ENCODE measurements around the gene PTBP3. TPM values are rescaled to one million over a fixed set of nuclear protein-coding genes. Genes with fewer than 3 reads are reported as not detected.
A peak's percentile ranks its signal among the peaks of the same experiment; 100 is the strongest.

Gene PTBP3
- total RNA-seq, 1 donor from 2014 or later, result 94.0 TPM

- H3K4me3 Mint-ChIP-seq (ENCODE audit: unreplicated experiment), result peak within 1 kb of the TSS; percentile 97
- H3K36me3 Mint-ChIP-seq (ENCODE audit: low read depth, unreplicated experiment), result peaks cover 4% of the 10 kb centered on the region
- DNase-seq (ENCODE audit: low spot score), result no peak
- peaks cover 26% of the 10 kb centered on the region for H3K4me1 Mint-ChIP-seq (ENCODE audit: unreplicated experiment)
- no peaks in the 10 kb centered on the region for H3K9me3 Mint-ChIP-seq (ENCODE audit: unreplicated experiment)
- H3K27me3 Mint-ChIP-seq (ENCODE audit: unreplicated experiment), result peaks cover 2% of the 10 kb centered on the region
- no peak for TF ChIP-seq CTCF (IDR thresholded peaks at IDR 0.05; ENCODE audit: unreplicated experiment)
- peak within 1 kb of the TSS; percentile 94 for H3K27ac Mint-ChIP-seq (ENCODE audit: unreplicated experiment)
Measured at GRCh38 chr9:112380102-112380824, 46.8 kb upstream of the PTBP3 start, which contains the start of gene HSDL2. TSS of gene HSDL2 (plus strand) at chr9:112380108. CDS start at chr9:112380164, 56 bp downstream.

- Mint-ChIP-seq H3K4me3 (ENCODE audit: unreplicated experiment) (peak overlapping the region; percentile 97), H3K9me3 (ENCODE audit: unreplicated experiment) (no peaks in the 10 kb centered on the region)
Measured at GRCh38 chr9:112379177-112380101, 46.0 kb upstream of the PTBP3 start.

GRCh38 chr9:112378328-112379176 lies 45.1 kb upstream of the PTBP3 start:
- Mint-ChIP-seq H3K27me3 (ENCODE audit: unreplicated experiment) (peaks cover 2% of the 10 kb centered on the region), H3K9me3 (ENCODE audit: unreplicated experiment) (no peaks in the 10 kb centered on the region), H3K36me3 (ENCODE audit: low read depth, unreplicated experiment) (peaks cover 6% of the 10 kb centered on the region), H3K4me1 (ENCODE audit: unreplicated experiment) (peaks cover 26% of the 10 kb centered on the region), H3K27ac (ENCODE audit: unreplicated experiment) (peak overlapping the region; percentile 9), H3K4me3 (ENCODE audit: unreplicated experiment) (peak overlapping the region; percentile 97)
- no peak for DNase-seq (ENCODE audit: low spot score)
- no peak for TF ChIP-seq CTCF (IDR thresholded peaks at IDR 0.05; ENCODE audit: unreplicated experiment)

More at GRCh38 chr9:112379177-112380101, 46.0 kb upstream of the PTBP3 start:
- peaks cover 2% of the 10 kb centered on the region for H3K27me3 Mint-ChIP-seq (ENCODE audit: unreplicated experiment)
- peak; percentile 99 for DNase-seq (ENCODE audit: low spot score)
- peaks cover 26% of the 10 kb centered on the region for H3K4me1 Mint-ChIP-seq (ENCODE audit: unreplicated experiment)
- H3K27ac Mint-ChIP-seq (ENCODE audit: unreplicated experiment), result peak overlapping the region; percentile 94
- peaks cover 4% of the 10 kb centered on the region for H3K36me3 Mint-ChIP-seq (ENCODE audit: low read depth, unreplicated experiment)
- no peak for TF ChIP-seq CTCF (IDR thresholded peaks at IDR 0.05; ENCODE audit: unreplicated experiment)

- Mint-ChIP-seq H3K27ac (ENCODE audit: unreplicated experiment) (no peak overlapping the region), H3K4me3 (ENCODE audit: unreplicated experiment) (no peak overlapping the region)
Measured at GRCh38 chr9:112377684-112378327, 44.4 kb upstream of the PTBP3 start.

More at GRCh38 chr9:112377684-112378327, 44.4 kb upstream of the PTBP3 start:
- Mint-ChIP-seq H3K9me3 (ENCODE audit: unreplicated experiment) (no peaks in the 10 kb centered on the region), H3K36me3 (ENCODE audit: low read depth, unreplicated experiment) (peaks cover 8% of the 10 kb centered on the region), H3K4me1 (ENCODE audit: unreplicated experiment) (peaks cover 26% of the 10 kb centered on the region), H3K27me3 (ENCODE audit: unreplicated experiment) (peaks cover 2% of the 10 kb centered on the region)
- TF ChIP-seq CTCF (IDR thresholded peaks at IDR 0.05; ENCODE audit: unreplicated experiment), result no peak
- no peak for DNase-seq (ENCODE audit: low spot score)

Data from endothelial cell (in vitro differentiated cells).